WTC11 (cell line): Measurements from ENCODE around the gene ADGRL3. TPM values are rescaled to one million over a fixed set of nuclear protein-coding genes. Genes with fewer than 3 reads are reported as not detected.

Source experiments
- ATAC-seq: fragments of 200-7000 bp; cut with Tn5 transposase; 2 replicates; pipeline ENCODE4 v1.10.0; 2021; ENCODE audit warnings: mild to moderate bottlenecking, moderate library complexity
- CTCF ChIA-PET: fragments of 300-600 bp; sonication (Branson Sonifier 250); formaldehyde crosslinking; loops from one replicate; lab custom pipeline; 2021; ENCODE audit warnings: antibody characterized with exemption; lab: Charles Lee
- POLR2A ChIA-PET: fragments of 350-600 bp; sonication (Branson Sonifier 250); formaldehyde crosslinking; loops from one replicate; lab custom pipeline; 2021; ENCODE audit warnings: antibody characterized with exemption; lab: Charles Lee
- DNase-seq: peaks from one replicate; pipeline ENCODE4 v3.0.0; 2021; ENCODE audit warnings: low spot score
- H3K27ac Mint-ChIP-seq: 2 replicates; pipeline ENCODE4 v1.8.0; 2021; ENCODE audit warnings: mixed read lengths
- H3K27me3 Mint-ChIP-seq: 2 replicates; pipeline ENCODE4 v1.8.0; 2021; ENCODE audit warnings: low read depth, mild to moderate bottlenecking, moderate library complexity, mixed read lengths
- H3K36me3 Mint-ChIP-seq: 2 replicates; pipeline ENCODE4 v1.8.0; 2021; ENCODE audit warnings: mixed read lengths
- H3K4me1 Mint-ChIP-seq: 2 replicates; pipeline ENCODE4 v1.8.0; 2022; ENCODE audit warnings: mixed read lengths
- H3K4me3 Mint-ChIP-seq: 2 replicates; pipeline ENCODE4 v1.8.0; 2021; ENCODE audit warnings: mild to moderate bottlenecking, moderate library complexity, mixed read lengths
- H3K9me3 Mint-ChIP-seq: 2 replicates; pipeline ENCODE4 v1.8.0; 2021; ENCODE audit warnings: mixed read lengths
- ATF6 ChIP-seq: sonication (generic); formaldehyde crosslinking; IDR thresholded peaks from 2 replicates; pipeline ENCODE4 v1.8.1; 2023; ENCODE audit warnings: mild to moderate bottlenecking, missing genetic modification reagents
- EMX1 ChIP-seq: fragments of 250-450 bp; sonication (Bioruptor Pico); IDR thresholded peaks from 2 replicates; pipeline ENCODE4 v1.8.0; 2021; ENCODE audit warnings: mild to moderate bottlenecking
- ERG ChIP-seq: fragments of 250-450 bp; sonication (Bioruptor Pico); IDR thresholded peaks from 2 replicates; pipeline ENCODE4 v1.8.0; 2021; ENCODE audit warnings: mild to moderate bottlenecking
- FOXK1 ChIP-seq: sonication (generic); formaldehyde crosslinking; IDR thresholded peaks from 2 replicates; pipeline ENCODE4 v1.8.0; 2022; ENCODE audit warnings: mild to moderate bottlenecking, moderate library complexity, missing genetic modification reagents
- GABPB1 ChIP-seq: sonication (generic); formaldehyde crosslinking; IDR thresholded peaks from 2 replicates; pipeline ENCODE4 v1.8.1; 2023; ENCODE audit warnings: mild to moderate bottlenecking, missing genetic modification reagents
- HMGA2 ChIP-seq: fragments of 250-450 bp; sonication (Bioruptor Pico); IDR thresholded peaks from 2 replicates; pipeline ENCODE4 v1.4.0; 2021; ENCODE audit warnings: mild to moderate bottlenecking, moderate library complexity
- IRF2 ChIP-seq: sonication (generic); formaldehyde crosslinking; IDR thresholded peaks from 2 replicates; pipeline ENCODE4 v1.8.0; 2022; ENCODE audit warnings: low read depth, missing genetic modification reagents, borderline replicate concordance
- JUN ChIP-seq: sonication (generic); formaldehyde crosslinking; IDR thresholded peaks from 2 replicates; pipeline ENCODE4 v1.8.0; 2023; ENCODE audit warnings: mild to moderate bottlenecking, missing genetic modification reagents
- KAT7 ChIP-seq: sonication (generic); formaldehyde crosslinking; IDR thresholded peaks from 2 replicates; pipeline ENCODE4 v1.8.1; 2023; ENCODE audit warnings: missing genetic modification reagents, mild to moderate bottlenecking, borderline replicate concordance
- MLX ChIP-seq: sonication (generic); formaldehyde crosslinking; IDR thresholded peaks from 2 replicates; pipeline ENCODE4 v1.8.1; 2023; ENCODE audit warnings: mild to moderate bottlenecking, missing genetic modification reagents, moderate library complexity
- MYBL2 ChIP-seq: sonication (generic); formaldehyde crosslinking; IDR thresholded peaks from 2 replicates; pipeline ENCODE4 v1.8.1; 2023; ENCODE audit warnings: mild to moderate bottlenecking, moderate library complexity, missing genetic modification reagents
- NFATC4 ChIP-seq: fragments of 250-450 bp; sonication (Bioruptor Pico); IDR thresholded peaks from 2 replicates; pipeline ENCODE4 v1.9.0; 2021; ENCODE audit warnings: mild to moderate bottlenecking
- NR1H2 ChIP-seq: sonication (generic); formaldehyde crosslinking; IDR thresholded peaks from 2 replicates; pipeline ENCODE4 v1.9.0; 2021; ENCODE audit warnings: mild to moderate bottlenecking, moderate library complexity, missing genetic modification reagents
- RORB ChIP-seq: fragments of 250-450 bp; sonication (Bioruptor Pico); IDR thresholded peaks from 2 replicates; pipeline ENCODE4 v1.9.0; 2021; ENCODE audit warnings: mild to moderate bottlenecking
- TP53 ChIP-seq: sonication (generic); formaldehyde crosslinking; IDR thresholded peaks from 2 replicates; pipeline ENCODE4 v1.8.1; 2023; ENCODE audit warnings: mild to moderate bottlenecking, missing genetic modification reagents
- ZBTB43 ChIP-seq: sonication (generic); formaldehyde crosslinking; IDR thresholded peaks from 2 replicates; pipeline ENCODE4 v1.8.1; 2023; ENCODE audit warnings: mild to moderate bottlenecking, missing genetic modification reagents
- ZNF423 ChIP-seq: fragments of 250-450 bp; sonication (Bioruptor Pico); IDR thresholded peaks from 2 replicates; pipeline ENCODE4 v2.1.2; 2022; ENCODE audit warnings: mild to moderate bottlenecking, moderate library complexity
- ZNF512 ChIP-seq: sonication (generic); formaldehyde crosslinking; IDR thresholded peaks from 2 replicates; pipeline ENCODE4 v1.8.1; 2022; ENCODE audit warnings: missing genetic modification reagents, borderline replicate concordance
- ZNF532 ChIP-seq: fragments of 250-450 bp; sonication (Bioruptor Pico); IDR thresholded peaks from 2 replicates; pipeline ENCODE4 v1.9.0; 2021; ENCODE audit warnings: mild to moderate bottlenecking, borderline replicate concordance
- total RNA-seq: library from RNA; stranded (reverse); gene quantifications from 3 replicates; pipeline ENCODE4 v1.2.3, GENCODE V29; 2021
- TF ChIP-seq, protein P1 (sequence below): sonication (generic); formaldehyde crosslinking; IDR thresholded peaks from 2 replicates; pipeline ENCODE4 v1.8.1; 2023; ENCODE audit warnings: mild to moderate bottlenecking, missing genetic modification reagents, moderate library complexity
- TF ChIP-seq, protein P2 (sequence below): sonication (generic); formaldehyde crosslinking; IDR thresholded peaks from 2 replicates; pipeline ENCODE4 v1.8.1; 2023; ENCODE audit warnings: mild to moderate bottlenecking, moderate library complexity, missing genetic modification reagents

ADGRL3 gene
- total RNA-seq, 1 experiment from 2014 or later, result 8.7 TPM

- ATAC-seq, result peak; percentile 94
- no peak for TF ChIP-seq NFATC4 (CRISPR knock-in tag)
- no peak for TF ChIP-seq ZBTB43 (CRISPR knock-in tag)
- no peak for TF ChIP-seq ERG (CRISPR knock-in tag)
- TF ChIP-seq RORB (CRISPR knock-in tag), result no peak
- no peak for TF ChIP-seq MYBL2 (CRISPR knock-in tag)
- no peak for TF ChIP-seq ATF6 (CRISPR knock-in tag)
- no peak for TF ChIP-seq MLX (CRISPR knock-in tag)
- no peak for TF ChIP-seq ZNF423
- no peak for TF ChIP-seq HMGA2 (CRISPR knock-in tag)
- TF ChIP-seq, all 79 proteins: peak for 0
- DNase-seq, result no peak
- H3K4me3 Mint-ChIP-seq, result peak overlapping the region; percentile 3
- peak overlapping the region; percentile 87 for H3K27ac Mint-ChIP-seq
- ChIA-PET POLR2A (no interaction called here), CTCF (interaction anchor here (1.0 kb wide), 1 partner anchor 97 kb away, joined by 3 read pairs; no protein-coding TSS in a partner anchor)
- peaks cover 31% of the 10 kb centered on the region for H3K4me1 Mint-ChIP-seq
- H3K27me3 Mint-ChIP-seq, result no peaks in the 10 kb centered on the region
- H3K9me3 Mint-ChIP-seq, result no peaks in the 10 kb centered on the region; the same call in 1 of the 2 replicates
- H3K36me3 Mint-ChIP-seq, result 0 out of 2 replicates have a peak, but pooled peaks cover 5% of the 10 kb centered on the region
These were observed 293.3 kb downstream of the ADGRL3 start for GRCh38 chr4:61493470-61493869.

GRCh38 chr4:61500883-61501282, 300.8 kb downstream of the ADGRL3 start:
- peaks cover 6% of the 10 kb centered on the region; the same call in 1 of the 2 replicates for H3K4me1 Mint-ChIP-seq
- H3K36me3 Mint-ChIP-seq, result 0 out of 2 replicates have a peak, but pooled peaks cover 5% of the 10 kb centered on the region
- no peak overlapping the region for H3K27ac Mint-ChIP-seq
- ATAC-seq (peak; percentile 46), DNase-seq (no peak)
- ChIA-PET POLR2A (no interaction called here), CTCF (interaction anchor here (1.0 to 1.2 kb wide), 3 partner anchors 19 to 1016 kb away, joined by 3 to 5 read pairs (median 4); no protein-coding TSS in a partner anchor)
- no peaks in the 10 kb centered on the region for H3K27me3 Mint-ChIP-seq
- H3K9me3 Mint-ChIP-seq, result no peaks in the 10 kb centered on the region; the same call in 1 of the 2 replicates
- no peak overlapping the region for H3K4me3 Mint-ChIP-seq
- TF ChIP-seq ZNF532 (no peak), GABPB1 (CRISPR knock-in tag) (no peak), NR1H2 (CRISPR knock-in tag) (no peak), IRF2 (no peak), JUN (CRISPR knock-in tag) (no peak), EMX1 (CRISPR knock-in tag) (no peak), FOXK1 (CRISPR knock-in tag) (no peak), TP53 (no peak), ZNF512 (CRISPR knock-in tag) (no peak), KAT7 (CRISPR knock-in tag) (no peak)
- TF ChIP-seq, protein P1, sequence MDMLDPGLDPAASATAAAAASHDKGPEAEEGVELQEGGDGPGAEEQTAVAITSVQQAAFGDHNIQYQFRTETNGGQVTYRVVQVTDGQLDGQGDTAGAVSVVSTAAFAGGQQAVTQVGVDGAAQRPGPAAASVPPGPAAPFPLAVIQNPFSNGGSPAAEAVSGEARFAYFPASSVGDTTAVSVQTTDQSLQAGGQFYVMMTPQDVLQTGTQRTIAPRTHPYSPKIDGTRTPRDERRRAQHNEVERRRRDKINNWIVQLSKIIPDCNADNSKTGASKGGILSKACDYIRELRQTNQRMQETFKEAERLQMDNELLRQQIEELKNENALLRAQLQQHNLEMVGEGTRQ, result no peak
- TF ChIP-seq, protein P2, sequence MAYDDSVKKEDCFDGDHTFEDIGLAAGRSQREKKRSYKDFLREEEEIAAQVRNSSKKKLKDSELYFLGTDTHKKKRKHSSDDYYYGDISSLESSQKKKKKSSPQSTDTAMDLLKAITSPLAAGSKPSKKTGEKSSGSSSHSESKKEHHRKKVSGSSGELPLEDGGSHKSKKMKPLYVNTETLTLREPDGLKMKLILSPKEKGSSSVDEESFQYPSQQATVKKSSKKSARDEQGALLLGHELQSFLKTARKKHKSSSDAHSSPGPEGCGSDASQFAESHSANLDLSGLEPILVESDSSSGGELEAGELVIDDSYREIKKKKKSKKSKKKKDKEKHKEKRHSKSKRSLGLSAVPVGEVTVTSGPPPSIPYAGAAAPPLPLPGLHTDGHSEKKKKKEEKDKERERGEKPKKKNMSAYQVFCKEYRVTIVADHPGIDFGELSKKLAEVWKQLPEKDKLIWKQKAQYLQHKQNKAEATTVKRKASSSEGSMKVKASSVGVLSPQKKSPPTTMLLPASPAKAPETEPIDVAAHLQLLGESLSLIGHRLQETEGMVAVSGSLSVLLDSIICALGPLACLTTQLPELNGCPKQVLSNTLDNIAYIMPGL (CRISPR knock-in tag), result no peak
